Measurements from ENCODE around the gene ARFGAP2.
"Not testable (repeated sequence)": the region's sequence is repeated elsewhere in the genome, so short reads cannot be mapped to it uniquely, and the experiment has no call there.

ARFGAP2 gene

GRCh38 chr11:47147250-47147649 lies 29.4 kb downstream of the ARFGAP2 start:
- DNase-seq = no peak

- DNase-seq = no peak
Measured at GRCh38 chr11:47144541-47144940, 32.1 kb downstream of the ARFGAP2 start.

DNA sequence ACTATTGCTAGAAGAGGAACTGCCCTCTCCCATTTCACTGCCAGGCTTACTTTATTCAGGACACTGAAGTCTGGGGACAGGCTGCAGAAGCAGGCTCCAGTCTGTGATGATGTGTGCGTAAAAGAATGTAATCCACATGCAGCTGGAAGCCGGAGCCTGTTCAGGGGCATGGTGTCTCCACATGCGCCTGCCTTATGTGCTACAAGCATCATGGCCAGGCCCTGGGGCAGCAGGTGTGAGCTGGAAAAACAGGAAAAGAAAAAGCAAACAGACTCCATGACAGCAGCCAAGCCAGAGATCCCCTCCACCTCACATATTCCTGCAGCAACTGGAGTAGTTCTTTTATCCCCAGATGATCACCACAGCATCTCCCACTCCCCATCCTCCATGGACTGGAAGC lies 33.4 kb downstream of the ARFGAP2 start:
- no peak for DNase-seq

DNA sequence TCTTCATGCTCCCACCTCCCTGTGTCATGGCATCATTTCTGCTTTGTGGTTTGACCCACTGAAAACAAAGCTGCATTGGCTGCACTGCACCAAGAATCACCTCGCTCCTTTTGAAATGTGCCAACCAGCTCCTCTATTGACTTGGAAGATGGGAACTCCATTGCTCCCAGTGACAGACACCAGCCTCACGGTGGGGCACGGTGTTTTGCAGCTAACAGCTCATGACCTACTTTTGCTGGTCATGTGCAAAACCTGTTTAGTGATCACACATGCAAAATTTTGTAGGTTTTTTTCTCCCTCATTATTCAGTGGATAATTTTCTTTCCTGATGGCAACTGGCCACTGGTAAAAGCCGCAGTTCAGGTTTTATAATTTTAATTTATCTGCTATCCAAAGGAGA lies 36.8 kb downstream of the ARFGAP2 start:
- DNase-seq = peak; percentile 16

GRCh38 chr11:47137476-47137875 lies 39.2 kb downstream of the ARFGAP2 start:
- DNase-seq = no peak

GRCh38 chr11:47136921-47137320 lies 39.8 kb downstream of the ARFGAP2 start:
- DNase-seq = no peak

DNA sequence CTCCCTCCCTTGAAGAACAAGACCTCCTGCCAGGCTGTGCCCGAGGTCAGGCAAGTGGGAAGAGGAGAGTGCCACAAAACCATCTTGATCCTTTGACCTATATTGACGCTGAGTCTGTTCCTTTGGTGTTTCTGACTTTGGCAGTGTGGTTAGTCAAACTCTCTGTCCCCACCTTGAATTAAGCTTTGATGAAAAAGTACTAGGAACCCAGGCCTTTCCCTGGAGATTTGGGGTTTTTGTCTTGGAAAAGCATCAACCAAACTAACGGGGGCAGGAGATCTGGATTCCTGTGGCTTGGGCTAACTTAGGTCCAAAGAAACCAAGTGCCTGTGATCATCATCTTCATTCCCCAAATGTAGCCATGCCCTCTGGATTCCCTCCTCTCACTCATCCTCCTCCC lies 40.4 kb downstream of the ARFGAP2 start:
- DNase-seq = no peak

DNA sequence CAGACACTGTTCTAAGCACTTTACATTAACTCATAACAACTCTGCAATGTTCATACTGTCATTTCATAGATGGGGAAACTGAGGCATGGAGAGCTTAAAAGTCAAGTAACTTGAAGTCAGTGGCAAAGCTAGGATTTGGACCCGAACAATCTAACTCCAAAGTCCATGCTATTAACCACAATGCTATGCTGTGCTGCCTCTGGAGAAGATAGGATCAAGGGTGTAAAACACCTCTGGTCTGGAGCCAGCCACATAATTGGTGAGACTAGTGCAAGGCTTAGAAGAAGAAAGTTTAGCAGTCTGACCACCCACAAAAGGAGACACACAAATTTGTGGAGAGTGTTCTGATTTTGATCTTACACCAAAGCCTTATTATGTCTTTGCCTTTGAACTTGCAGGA lies 43.7 kb downstream of the ARFGAP2 start:
- DNase-seq = no peak

GRCh38 chr11:47132490-47132889 lies 44.2 kb downstream of the ARFGAP2 start:
- no peak for DNase-seq

DNA sequence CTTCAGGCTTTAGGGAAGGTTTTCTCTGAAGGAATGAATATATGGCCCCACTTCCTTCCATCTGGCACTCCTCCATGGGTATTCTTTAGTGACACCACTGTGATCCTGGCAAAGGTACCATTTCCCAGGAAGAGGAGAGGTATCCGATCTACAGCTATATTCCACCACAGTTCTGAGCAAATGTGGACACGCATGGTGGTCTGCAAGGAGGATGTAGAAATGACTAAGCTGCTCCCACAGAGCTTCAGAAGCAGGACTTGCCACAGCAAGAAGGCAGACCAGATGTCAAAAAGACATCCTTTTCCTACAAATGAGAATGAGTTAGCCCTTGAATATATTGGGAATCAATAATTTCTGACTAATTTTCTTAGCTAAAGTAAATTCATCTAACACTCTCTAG lies 45.5 kb downstream of the ARFGAP2 start:
- no peak for DNase-seq

- no peak for DNase-seq
Measured at GRCh38 chr11:47130543-47130942, 46.1 kb downstream of the ARFGAP2 start.

DNA sequence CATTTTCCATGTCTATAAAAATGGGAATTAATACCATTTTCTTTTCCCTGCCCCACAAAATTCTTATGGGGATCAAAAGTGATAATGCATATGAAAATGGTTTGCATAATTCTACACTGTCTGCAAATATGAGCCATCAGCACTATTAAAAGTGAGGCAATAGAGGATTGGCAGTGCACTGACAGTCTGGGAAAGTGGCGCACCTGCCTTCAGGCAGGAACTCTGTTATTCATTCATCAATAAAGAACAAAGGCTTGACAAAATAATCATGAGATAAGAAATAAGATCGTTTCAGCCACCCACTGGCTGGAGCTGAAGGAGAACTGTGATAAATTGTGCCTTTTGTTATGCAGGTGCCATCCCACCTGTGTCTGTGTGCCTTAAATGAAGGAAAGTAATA lies 49.5 kb downstream of the ARFGAP2 start:
- DNase-seq = peak; percentile 19

GRCh38 chr11:47125083-47125482 lies 51.6 kb downstream of the ARFGAP2 start:
- DNase-seq = no peak

DNA sequence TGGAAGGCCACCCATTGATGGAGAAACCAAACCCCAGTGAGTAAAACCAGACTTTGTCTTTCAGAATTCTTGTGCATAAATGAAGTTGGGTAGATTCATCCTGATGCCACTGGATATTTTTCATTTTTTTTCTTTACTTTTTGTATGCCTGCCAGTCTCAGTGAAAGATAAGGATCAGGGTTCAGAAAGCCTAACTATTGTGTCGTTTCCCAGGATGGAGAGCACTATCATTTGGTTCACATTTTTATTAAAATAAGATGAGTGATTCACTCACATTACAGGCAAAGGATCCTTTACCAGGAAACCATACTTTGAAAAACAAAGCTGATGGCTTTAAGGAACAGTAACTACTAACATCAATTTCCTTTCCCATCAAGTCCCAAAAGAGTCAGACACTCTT lies 52.0 kb downstream of the ARFGAP2 start:
- no peak for DNase-seq

DNA sequence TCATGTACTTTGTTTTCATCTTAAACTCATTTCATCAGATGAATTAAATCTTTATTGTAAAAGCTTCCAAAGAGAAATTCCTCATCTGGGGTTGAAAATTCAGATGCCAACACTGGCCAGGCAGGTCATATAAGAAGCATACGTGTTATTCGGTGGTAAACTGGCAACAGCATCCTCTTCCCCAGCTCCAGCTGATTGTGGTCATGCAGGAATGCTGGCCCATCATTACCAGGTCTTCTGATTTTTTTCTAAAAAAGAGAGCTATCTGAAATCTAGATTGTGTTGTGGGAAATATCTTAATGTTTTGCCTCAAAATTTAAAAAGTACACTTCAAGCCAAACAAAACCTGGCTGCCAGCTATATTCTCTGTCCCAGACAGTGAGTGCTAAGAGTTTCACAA lies 53.6 kb downstream of the ARFGAP2 start:
- no peak for DNase-seq

DNA sequence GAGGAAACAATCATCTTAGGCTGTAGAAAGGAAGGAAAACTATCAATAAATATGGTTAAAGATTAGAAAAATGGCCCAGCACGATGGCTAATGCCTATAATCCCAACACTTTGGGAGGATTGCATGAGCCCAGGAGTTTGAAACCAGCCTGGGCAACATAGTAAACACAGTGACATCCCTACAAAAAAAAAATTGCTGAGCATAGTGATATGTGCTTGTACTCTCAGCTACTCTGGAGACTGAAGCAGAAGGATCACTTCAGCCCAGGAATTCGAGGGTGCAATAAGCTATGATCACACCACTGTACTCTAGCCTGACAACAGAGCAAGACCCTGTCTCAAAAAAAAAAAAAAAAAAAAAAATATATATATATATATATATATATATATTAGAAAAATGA lies 54.9 kb downstream of the ARFGAP2 start:
- DNase-seq = no peak

DNA sequence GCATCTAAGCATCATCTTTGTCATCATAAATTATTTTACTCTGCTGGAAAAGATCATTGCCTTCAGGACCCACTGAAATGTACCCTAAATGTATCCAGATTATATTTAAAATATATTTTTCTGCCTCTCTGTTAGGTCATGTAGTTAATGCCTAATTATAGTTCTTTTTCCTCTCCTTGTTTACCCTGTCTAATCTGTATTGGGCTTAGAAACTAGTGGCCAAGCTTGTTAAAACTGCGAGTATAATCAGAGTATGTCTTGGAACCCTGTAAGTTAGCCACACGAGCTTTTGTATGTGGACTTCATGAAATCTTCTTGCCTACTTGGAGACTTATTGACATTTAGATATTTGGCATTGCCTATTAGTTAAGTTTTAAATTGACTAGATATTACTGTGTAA lies 55.6 kb downstream of the ARFGAP2 start:
- DNase-seq = no peak

DNA sequence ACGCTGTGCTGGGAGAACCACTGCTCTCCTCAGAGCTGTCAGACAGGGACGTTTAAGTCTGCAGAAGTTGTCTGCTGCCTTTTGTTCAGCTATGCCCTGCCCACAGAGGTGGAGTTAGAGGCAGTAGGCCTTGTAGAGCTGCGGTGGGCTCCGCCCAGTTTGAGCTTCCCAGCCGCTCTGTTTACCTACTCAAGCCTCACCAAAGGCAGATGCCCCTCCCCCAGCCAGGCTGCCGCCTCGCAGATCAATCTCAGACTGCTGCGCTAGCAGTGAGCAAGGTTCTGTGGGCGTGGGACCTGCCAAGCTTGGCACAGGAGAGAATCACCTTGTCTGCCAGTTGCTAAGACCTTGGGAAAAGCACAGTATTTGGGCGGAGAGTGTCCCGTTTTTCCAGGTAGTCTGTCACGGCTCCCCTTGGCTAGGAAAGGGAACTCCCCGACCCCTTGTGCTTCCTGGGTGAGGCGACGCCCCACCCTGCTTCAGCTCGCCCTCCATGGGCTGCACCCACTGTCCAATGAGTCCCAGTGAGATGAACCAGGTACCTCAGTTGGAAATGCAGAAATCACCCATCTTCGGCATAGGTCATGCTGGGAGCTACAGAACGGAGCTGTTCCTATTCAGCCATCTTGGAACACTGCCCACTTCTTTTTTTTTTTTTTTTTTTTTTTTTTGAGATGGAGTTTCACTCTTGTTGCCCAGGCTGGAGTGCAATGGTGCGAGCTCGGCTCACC lies 57.6 kb downstream of the ARFGAP2 start:
- not testable (repeated sequence) for DNase-seq
